GM23338 (cell line): ENCODE data around the gene CYP4F22.

ENCODE experiments used
- CREB1 ChIP-seq: fragments of 250-450 bp; sonication (Bioruptor Pico); IDR thresholded peaks from 2 replicates; pipeline ENCODE4 v1.5.0; 2020; ENCODE audit warnings: low read depth, mild to moderate bottlenecking, moderate library complexity
- EZH2 ChIP-seq: fragments of 200-600 bp; sonication (generic); IDR thresholded peaks from one replicate; pipeline ENCODE4 v1.8.0; 2017; ENCODE audit warnings: antibody characterized with exemption, mild to moderate bottlenecking, low read depth; ENCODE audit not compliant: unreplicated experiment
- EZH2phosphoT487 ChIP-seq: fragments of 200-600 bp; sonication (generic); IDR thresholded peaks from one replicate; pipeline ENCODE4 v1.8.1; 2018; ENCODE audit warnings: antibody characterized with exemption; ENCODE audit not compliant: unreplicated experiment
- POLR2AphosphoS5 ChIP-seq: IDR thresholded peaks from 2 replicates; pipeline ENCODE4 v1.6.1; 2016; ENCODE audit warnings: antibody characterized with exemption, low read depth
- TF ChIP-seq, protein P1 (sequence below), 2 experiments: fragments of 200-600 bp in 1 of 2; sonication (generic) in 1 of 2; conservative IDR thresholded peaks; 2 replicates each; pipeline versions ENCODE4 v1.5.1 to v1.6.1; 2016 to 2017; ENCODE audit warnings: antibody characterized with exemption in 2 of 2, low read depth in 2 of 2, mild to moderate bottlenecking in 2 of 2, moderate library complexity in 1 of 2
- TF ChIP-seq, protein P2 (sequence below): IDR thresholded peaks from one replicate; pipeline ENCODE4 v1.6.1; 2018; ENCODE audit warnings: antibody characterized with exemption; ENCODE audit not compliant: unreplicated experiment

DNA sequence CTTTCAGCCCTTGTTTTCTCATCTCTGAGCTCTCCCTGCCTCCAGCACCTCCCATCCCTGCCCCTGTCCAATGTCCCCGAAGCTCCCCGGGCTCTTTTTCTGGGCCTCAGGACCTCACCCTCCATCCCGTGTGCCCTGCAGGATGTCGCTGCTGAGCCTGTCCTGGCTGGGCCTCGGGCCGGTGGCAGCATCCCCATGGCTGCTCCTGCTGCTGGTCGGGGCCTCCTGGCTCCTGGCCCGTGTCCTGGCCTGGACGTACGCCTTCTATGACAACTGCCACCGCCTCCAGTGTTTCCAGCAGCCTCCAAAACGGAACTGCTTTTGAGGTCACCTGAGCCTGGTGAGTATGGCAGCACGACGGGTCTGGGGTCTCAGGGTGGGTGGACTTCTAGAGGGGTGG lies 55.6 kb downstream of the CYP4F22 start:
- TF ChIP-seq EZH2 (no peak), POLR2AphosphoS5 (no peak), EZH2phosphoT487 (no peak), CREB1 (CRISPR knock-in tag) (no peak)
- TF ChIP-seq, protein P1, sequence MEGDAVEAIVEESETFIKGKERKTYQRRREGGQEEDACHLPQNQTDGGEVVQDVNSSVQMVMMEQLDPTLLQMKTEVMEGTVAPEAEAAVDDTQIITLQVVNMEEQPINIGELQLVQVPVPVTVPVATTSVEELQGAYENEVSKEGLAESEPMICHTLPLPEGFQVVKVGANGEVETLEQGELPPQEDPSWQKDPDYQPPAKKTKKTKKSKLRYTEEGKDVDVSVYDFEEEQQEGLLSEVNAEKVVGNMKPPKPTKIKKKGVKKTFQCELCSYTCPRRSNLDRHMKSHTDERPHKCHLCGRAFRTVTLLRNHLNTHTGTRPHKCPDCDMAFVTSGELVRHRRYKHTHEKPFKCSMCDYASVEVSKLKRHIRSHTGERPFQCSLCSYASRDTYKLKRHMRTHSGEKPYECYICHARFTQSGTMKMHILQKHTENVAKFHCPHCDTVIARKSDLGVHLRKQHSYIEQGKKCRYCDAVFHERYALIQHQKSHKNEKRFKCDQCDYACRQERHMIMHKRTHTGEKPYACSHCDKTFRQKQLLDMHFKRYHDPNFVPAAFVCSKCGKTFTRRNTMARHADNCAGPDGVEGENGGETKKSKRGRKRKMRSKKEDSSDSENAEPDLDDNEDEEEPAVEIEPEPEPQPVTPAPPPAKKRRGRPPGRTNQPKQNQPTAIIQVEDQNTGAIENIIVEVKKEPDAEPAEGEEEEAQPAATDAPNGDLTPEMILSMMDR (conservative IDR thresholded peaks at IDR 0.05; ENCODE audit: low read depth in 2 of 2): no peak
- TF ChIP-seq, protein P2, sequence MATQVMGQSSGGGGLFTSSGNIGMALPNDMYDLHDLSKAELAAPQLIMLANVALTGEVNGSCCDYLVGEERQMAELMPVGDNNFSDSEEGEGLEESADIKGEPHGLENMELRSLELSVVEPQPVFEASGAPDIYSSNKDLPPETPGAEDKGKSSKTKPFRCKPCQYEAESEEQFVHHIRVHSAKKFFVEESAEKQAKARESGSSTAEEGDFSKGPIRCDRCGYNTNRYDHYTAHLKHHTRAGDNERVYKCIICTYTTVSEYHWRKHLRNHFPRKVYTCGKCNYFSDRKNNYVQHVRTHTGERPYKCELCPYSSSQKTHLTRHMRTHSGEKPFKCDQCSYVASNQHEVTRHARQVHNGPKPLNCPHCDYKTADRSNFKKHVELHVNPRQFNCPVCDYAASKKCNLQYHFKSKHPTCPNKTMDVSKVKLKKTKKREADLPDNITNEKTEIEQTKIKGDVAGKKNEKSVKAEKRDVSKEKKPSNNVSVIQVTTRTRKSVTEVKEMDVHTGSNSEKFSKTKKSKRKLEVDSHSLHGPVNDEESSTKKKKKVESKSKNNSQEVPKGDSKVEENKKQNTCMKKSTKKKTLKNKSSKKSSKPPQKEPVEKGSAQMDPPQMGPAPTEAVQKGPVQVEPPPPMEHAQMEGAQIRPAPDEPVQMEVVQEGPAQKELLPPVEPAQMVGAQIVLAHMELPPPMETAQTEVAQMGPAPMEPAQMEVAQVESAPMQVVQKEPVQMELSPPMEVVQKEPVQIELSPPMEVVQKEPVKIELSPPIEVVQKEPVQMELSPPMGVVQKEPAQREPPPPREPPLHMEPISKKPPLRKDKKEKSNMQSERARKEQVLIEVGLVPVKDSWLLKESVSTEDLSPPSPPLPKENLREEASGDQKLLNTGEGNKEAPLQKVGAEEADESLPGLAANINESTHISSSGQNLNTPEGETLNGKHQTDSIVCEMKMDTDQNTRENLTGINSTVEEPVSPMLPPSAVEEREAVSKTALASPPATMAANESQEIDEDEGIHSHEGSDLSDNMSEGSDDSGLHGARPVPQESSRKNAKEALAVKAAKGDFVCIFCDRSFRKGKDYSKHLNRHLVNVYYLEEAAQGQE: no peak
